K562 (cell line): ENCODE results near the gene GAB1. TPM values are rescaled to one million over a fixed set of nuclear protein-coding genes. Genes with fewer than 3 reads are reported as not detected.

Experiments
- ATAC-seq: fragments of 200-7000 bp; cut with Tn5 transposase; 3 replicates; pipeline ENCODE4 v1.9.1; 2020; ENCODE audit warnings: moderate library complexity
- Bru-seq: library from RNA; stranded (reverse); fragments of 400-500 nt; gene quantifications from one replicate; lab custom pipeline; 2021; lab: Mats Ljungman, UMichigan
- BruChase-seq, 2 experiments: library from RNA; stranded (reverse); fragments of 400-500 nt; gene quantifications; one replicate each; lab custom pipeline; 2021; lab: Mats Ljungman, UMichigan
- BruUV-seq: library from RNA; stranded (reverse); fragments of 400-500 nt; replicated peaks from 2 replicates; lab custom pipeline; 2021; lab: Mats Ljungman, UMichigan
- CTCF ChIA-PET: fragments of 300-600 bp; formaldehyde crosslinking; extraction: SDS; loops from one replicate; lab custom pipeline; 2021; ENCODE audit warnings: low intra/inter-chr PET ratio; lab: Yijun Ruan, JAX
- POLR2A ChIA-PET: fragments of 300-600, 350-650 bp; sonication (Branson Sonifier 250); formaldehyde crosslinking; extraction: SDS; loops from one replicate; lab custom pipeline; 2021; ENCODE audit warnings: antibody characterized with exemption, inconsistent platforms; lab: Yijun Ruan, JAX
- DNase-seq, 4 experiments: peaks; one replicate each; pipeline versions ENCODE4 v3.0.0 to v3.0.0-alpha.2; 2011 to 2018; ENCODE audit warnings: low spot score in 3 of 4, mixed read lengths in 3 of 4; ENCODE audit errors: extremely low read depth in 1 of 4
- FAIRE-seq: peaks from 2 replicates; lab custom pipeline; 2011; peaks lifted over from hg19 to GRCh38; lab: Jason Lieb, UNC
- H2AFZ ChIP-seq: 2 replicates; pipeline ENCODE4 v1.6.0; 2011; ENCODE audit warnings: low read depth, low read length, control low read depth, inconsistent platforms
- H3K27ac ChIP-seq: fragments of 200-600 bp; 3 replicates; pipeline ENCODE4 v1.8.0; 2011; ENCODE audit warnings: low read depth, mild to moderate bottlenecking, control low read depth, inconsistent platforms, low read length, moderate library complexity, mixed read lengths; ENCODE audit errors: extremely low read depth
- H3K27me3 ChIP-seq, 2 experiments: fragments of 300-600 bp in 1 of 2; 2 replicates in 1 of 2; 3 replicates in 1 of 2; pipeline versions ENCODE4 v1.6.0 to v1.8.0; 2011; ENCODE audit warnings: inconsistent platforms in 2 of 2, low read length in 2 of 2, mild to moderate bottlenecking in 1 of 2, mixed read lengths in 1 of 2, moderate library complexity in 1 of 2; ENCODE audit not compliant: control insufficient read depth in 2 of 2, insufficient read depth in 2 of 2
- H3K36me3 ChIP-seq: fragments of 300-600 bp; 3 replicates; pipeline ENCODE4 v1.8.0; 2011; ENCODE audit warnings: mild to moderate bottlenecking, low read length, inconsistent platforms; ENCODE audit not compliant: control insufficient read depth, insufficient read depth
- H3K4me1 ChIP-seq, 2 experiments: fragments of 200-600 bp in 1 of 2; replicated peaks in 1 of 2; 2 replicates in 1 of 2; 3 replicates in 1 of 2; pipeline versions ENCODE4 v1.5.1 to v1.8.0; 2011; ENCODE audit warnings: inconsistent platforms in 2 of 2, low read length in 2 of 2, mild to moderate bottlenecking in 1 of 2, mixed read lengths in 1 of 2, moderate library complexity in 1 of 2; ENCODE audit not compliant: control insufficient read depth in 2 of 2, insufficient read depth in 2 of 2
- H3K4me2 ChIP-seq: 2 replicates; pipeline ENCODE4 v1.6.1; 2011; ENCODE audit warnings: low read length, control low read depth, inconsistent platforms, mixed read lengths; ENCODE audit not compliant: insufficient read depth
- H3K4me3 ChIP-seq: fragments of 200-600 bp; sonication (generic), shearing (Covaris generic); 2 replicates; pipeline ENCODE4 v1.5.1; 2016; ENCODE audit warnings: control low read depth, inconsistent platforms
- H3K79me2 ChIP-seq: fragments of 200-600 bp; 3 replicates; pipeline ENCODE4 v1.8.0; 2011; ENCODE audit warnings: low read length, inconsistent platforms; ENCODE audit not compliant: control insufficient read depth, insufficient read depth
- H3K9ac ChIP-seq, 2 experiments: 2 replicates each; pipeline versions ENCODE4 v1.6.0 to v1.6.1; 2011; ENCODE audit warnings: low read depth in 2 of 2, low read length in 2 of 2, control low read depth in 1 of 2, inconsistent platforms in 1 of 2, mild to moderate bottlenecking in 1 of 2, mixed read lengths in 1 of 2; ENCODE audit not compliant: insufficient read depth in 1 of 2
- H3K9me1 ChIP-seq: one replicate; pipeline ENCODE4 v1.6.0; 2011; ENCODE audit warnings: inconsistent platforms, mild to moderate bottlenecking, low read length, moderate library complexity; ENCODE audit not compliant: control insufficient read depth, insufficient read depth
- H3K9me3 ChIP-seq: replicated peaks from 2 replicates; pipeline ENCODE4 v1.5.1; 2011; ENCODE audit warnings: low read depth, low read length, inconsistent platforms; ENCODE audit not compliant: control insufficient read depth, insufficient read depth
- H4K20me1 ChIP-seq: replicated peaks from 2 replicates; pipeline ENCODE4 v1.6.1; 2011; ENCODE audit warnings: low read length, inconsistent platforms, mixed read lengths; ENCODE audit not compliant: control insufficient read depth, insufficient read depth
- ETS2 ChIP-seq: IDR thresholded peaks from 2 replicates; pipeline ENCODE4 v1.6.1; 2016; ENCODE audit warnings: borderline replicate concordance, missing genetic modification characterization, mild to moderate bottlenecking, moderate library complexity, missing compliant biosample characterization; ENCODE audit not compliant: poor library complexity, severe bottlenecking
- HMGN3 ChIP-seq: IDR thresholded peaks from 2 replicates; pipeline ENCODE4 v1.6.1; 2011; ENCODE audit warnings: borderline replicate concordance, low read depth, mild to moderate bottlenecking, mixed read lengths, low read length; ENCODE audit not compliant: insufficient read length; ENCODE audit errors: extremely low read depth
- NCOA6 ChIP-seq: fragments of 450-650 bp; IDR thresholded peaks from 2 replicates; pipeline ENCODE4 v1.6.1; 2017; ENCODE audit warnings: mild to moderate bottlenecking
- PML ChIP-seq: IDR thresholded peaks from 2 replicates; pipeline ENCODE4 v1.6.1; 2012; ENCODE audit warnings: low read length, inconsistent platforms
- ZNF212 ChIP-seq: fragments of 450-650 bp; formaldehyde crosslinking; IDR thresholded peaks from 2 replicates; pipeline ENCODE4 v1.4.0; 2020; ENCODE audit warnings: mild to moderate bottlenecking
- ZNF316 ChIP-seq: fragments of 450-650 bp; IDR thresholded peaks from 2 replicates; pipeline ENCODE4 v1.6.1; 2016
- ZNF436 ChIP-seq: fragments of 250-450, 450-650 bp; sonication (Bioruptor Pico); formaldehyde crosslinking; IDR thresholded peaks from 2 replicates; pipeline ENCODE4 v1.7.0; 2020; ENCODE audit warnings: mild to moderate bottlenecking
- WGBS: fragments of 100-300 bp; shearing (Covaris generic); methylation state at CpG from one replicate; pipeline ENCODE4 v1.1.6; 2016; ENCODE audit warnings: low coverage, mixed read lengths; ENCODE audit not compliant: insufficient coverage; ENCODE audit errors: missing lambda C conversion rate; 5-methylcytosine and 5-hydroxymethylcytosine counted together
- in situ Hi-C: fragments of 300-500 bp; cut with MboI; formaldehyde crosslinking; loops from 4 replicates; pipeline ENCODE4 v1.15.0; 2018; ENCODE audit warnings: inconsistent platforms, mixed read lengths
- intact Hi-C: fragments of 100-400 bp; cut with micrococcal nuclease; formaldehyde crosslinking; loops from 2 replicates; pipeline ENCODE4 v1.14.2; 2022
- long read RNA-seq, 3 experiments: library from polyadenylated mRNA in 2 of 3; library from RNA in 1 of 3; unstranded in 2 of 3; stranded (forward) in 1 of 3; transcript quantifications; one replicate each; pipeline ENCODE4 v2.0.0, GENCODE V29; 2019 to 2022
- polyA minus RNA-seq, 3 experiments: library from RNA; depleted of rRNA, polyadenylated mRNA; stranded (reverse); fragments of >200 nt; gene quantifications; 2 replicates each; pipeline ENCODE4 v1.2.3, GENCODE V29; 2011
- polyA plus RNA-seq, 8 experiments: library from polyadenylated mRNA; depleted of rRNA in 4 of 8; stranded (reverse) in 5 of 8; unstranded in 3 of 8; fragments of >200 nt; fragmentation: Nextera tagmentation in 2 of 8; fragmentation: Illumina TruSeq in 1 of 8; extraction: Ambion mirVana in 2 of 8; extraction: Trizol in 1 of 8; gene quantifications; 2 replicates each; pipeline versions ENCODE4 v1.2.1 to v1.2.3, GENCODE V29; 2011 to 2014; ENCODE audit warnings: inconsistent platforms in 1 of 8, missing spikeins in 1 of 8
- total RNA-seq, 7 experiments: library from RNA; depleted of rRNA in 6 of 7; stranded (reverse); fragments of >200 nt in 6 of 7; fragmentation: Illumina TruSeq in 2 of 7; extraction: Trizol in 2 of 7; gene quantifications; 2 replicates each; pipeline versions ENCODE4 v1.2.1 to v1.2.3, GENCODE V29; 2011 to 2021; ENCODE audit warnings: low replicate concordance in 1 of 7
- TF ChIP-seq, protein P1 (sequence below): fragments of 450-650 bp; IDR thresholded peaks from 2 replicates; pipeline ENCODE4 v1.6.1; 2014; ENCODE audit warnings: low read depth, mild to moderate bottlenecking, moderate library complexity, borderline replicate concordance
- TF ChIP-seq, protein P2 (sequence below), 2 experiments: IDR thresholded peaks; 2 replicates each; pipeline ENCODE4 v1.6.1; 2011; ENCODE audit warnings: borderline replicate concordance in 1 of 2, control low read depth in 1 of 2, low read depth in 1 of 2, low read length in 1 of 2, mild to moderate bottlenecking in 1 of 2, mixed read lengths in 1 of 2, moderate library complexity in 1 of 2; ENCODE audit not compliant: insufficient read depth in 1 of 2, insufficient read length in 1 of 2, poor library complexity in 1 of 2, severe bottlenecking in 1 of 2; ENCODE audit errors: extremely low read depth in 1 of 2
- TF ChIP-seq, protein P3 (sequence below): IDR thresholded peaks from 2 replicates; pipeline ENCODE4 v1.6.1; 2014; ENCODE audit warnings: antibody characterized with exemption

GAB1 gene
- 25.0 and 56.0 TPM in 2 replicates for total RNA-seq (2011; cell fraction: chromatin; rRNA removed; ENCODE audit: low replicate concordance)
- 10.0 and 11.8 TPM in 2 replicates for total RNA-seq (2011; cell fraction: nucleolus; rRNA removed)
- total RNA-seq (2011; cell fraction: nucleoplasm; rRNA removed), result 25.5 and 30.8 TPM in 2 replicates
- total RNA-seq (2014; rRNA removed) (5.3 and 8.9 TPM in 2 replicates), total RNA-seq (2014; rRNA removed; fragmentation: Illumina TruSeq; extraction: Trizol) (9.7 and 12.0 TPM in 2 replicates), total RNA-seq (2015; rRNA removed; fragmentation: Illumina TruSeq; extraction: Trizol) (8.0 and 8.7 TPM in 2 replicates), total RNA-seq (2021) (10.3 and 10.9 TPM in 2 replicates), polyA plus RNA-seq (2011; rRNA removed) (7.5 and 8.8 TPM in 2 replicates), polyA plus RNA-seq (2014; fragmentation: Illumina TruSeq; extraction: Trizol) (12.4 and 14.6 TPM in 2 replicates), polyA plus RNA-seq (2014; fragmentation: Nextera tagmentation; extraction: Ambion mirVana) (1 to 10 TPM; 1.3 to 2.2 TPM), polyA plus RNA-seq (2014; rRNA removed) (2.9 and 7.1 TPM in 2 replicates), polyA minus RNA-seq (2011; rRNA and poly(A)+ RNA removed) (17.5 and 25.5 TPM in 2 replicates), Bru-seq, nascent RNA (percentile 67 among the genes with signal in this experiment), BruChase-seq, experiment 1, labeled RNA remaining after a 2-hour chase (percentile 76 among the genes with signal in this experiment), BruChase-seq, experiment 2, labeled RNA remaining after a 6-hour chase (percentile 76 among the genes with signal in this experiment)
- 3.1 and 3.5 TPM in 2 replicates for polyA plus RNA-seq (2011; cell fraction: cytosol; rRNA removed)
- 14.7 and 16.9 TPM in 2 replicates for polyA plus RNA-seq (2011; cell fraction: nucleus; rRNA removed)
- polyA plus RNA-seq (2012), result 2.7 and 5.0 TPM in 2 replicates
- 7.1 and 7.4 TPM in 2 replicates for polyA minus RNA-seq (2011; cell fraction: cytosol; rRNA and poly(A)+ RNA removed)
- polyA minus RNA-seq (2011; cell fraction: nucleus; rRNA and poly(A)+ RNA removed), result 14.5 and 16.8 TPM in 2 replicates
- long read RNA-seq, experiment 1, partial matches to known transcripts, result 1 of 12 reads
- long read RNA-seq, experiment 1, other reads (novel, unspliced or antisense), result 11 of 12 reads
- long read RNA-seq, experiment 2, partial matches to known transcripts, result 1 of 9 reads
- long read RNA-seq, experiment 2, other reads (novel, unspliced or antisense), result 8 of 9 reads
- long read RNA-seq, experiment 3, result 0 reads

DNA sequence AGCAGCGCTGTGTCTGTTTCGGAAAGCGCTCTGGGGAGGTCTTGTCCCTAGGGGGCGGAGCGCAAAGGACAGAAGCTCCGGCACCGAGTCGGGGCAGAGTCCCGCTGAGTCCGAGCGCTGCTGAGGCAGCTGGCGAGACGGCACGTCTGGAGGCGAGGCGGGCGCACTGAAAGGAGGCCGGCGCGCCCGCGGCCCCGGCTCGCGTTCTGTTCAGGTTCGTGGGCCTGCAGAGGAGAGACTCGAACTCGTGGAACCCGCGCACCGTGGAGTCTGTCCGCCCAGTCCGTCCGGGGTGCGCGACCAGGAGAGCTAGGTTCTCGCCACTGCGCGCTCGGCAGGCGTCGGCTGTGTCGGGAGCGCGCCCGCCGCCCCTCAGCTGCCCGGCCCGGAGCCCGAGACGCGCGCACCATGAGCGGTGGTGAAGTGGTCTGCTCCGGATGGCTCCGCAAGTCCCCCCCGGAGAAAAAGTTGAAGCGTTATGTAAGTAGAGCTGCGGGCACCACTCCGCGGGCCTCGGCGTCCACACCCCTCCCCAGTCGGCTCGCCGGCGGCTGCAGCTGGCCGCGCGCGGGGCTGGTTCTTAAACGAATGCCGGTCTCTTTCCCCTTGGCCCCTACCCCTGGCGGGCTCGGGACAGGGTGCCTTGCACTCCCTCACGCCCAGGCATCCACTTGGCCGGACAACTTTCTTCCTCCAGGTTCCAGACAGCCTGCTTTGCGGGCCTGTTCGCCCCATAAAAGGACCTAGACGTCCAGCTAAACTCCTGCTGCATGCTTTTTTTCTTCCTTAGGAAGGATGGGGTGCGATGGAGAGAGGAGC, at the start of gene GAB1:
Gene GAB1 (plus strand): TSS at position 96 of the 819 bp plus-strand sequence. CDS start 313 bp downstream, at position 409.
- ChIA-PET POLR2A (interaction anchor here (0.8 to 1.7 kb wide), 8 partner anchors 10 to 175 kb away, joined by 3 to 4 read pairs (median 3); no protein-coding TSS in a partner anchor), CTCF (no interaction called here)
- no peaks in the 10 kb centered on the region for H3K36me3 ChIP-seq
- intact Hi-C loops (loop anchor here (1.0 to 5.0 kb wide), 3 partner anchors 62 to 175 kb away; partner anchors contain the start of gene SMARCA5), in situ Hi-C loops (no loop called here)
- no peaks in the 10 kb centered on the region for H3K27me3 ChIP-seq
- no peaks in the 10 kb centered on the region for H4K20me1 ChIP-seq
- H3K9me3 ChIP-seq, result no peaks in the 10 kb centered on the region
- peak; percentile 61 to 85 (median 64) for DNase-seq
- H3K4me1 ChIP-seq, result peaks cover 9 to 27% of the 10 kb centered on the region in 2 experiments; a peak in 4 of 5 replicates
- peak within 1 kb of the TSS; percentile 76 for H2AFZ ChIP-seq
- H3K9ac ChIP-seq, result peak within 1 kb of the TSS; percentile 64 to 91
- H3K27ac ChIP-seq, result peak within 1 kb of the TSS; percentile 83
- peak within 1 kb of the TSS; percentile 83 for H3K4me2 ChIP-seq
- peak; percentile 86 for ATAC-seq
- H3K79me2 ChIP-seq, result peaks cover 41% of the 10 kb centered on the region
- BruUV-seq, result no TSS peak
- FAIRE-seq, result peak; percentile 57
- no peaks in the 10 kb centered on the region for H3K9me1 ChIP-seq
- 0% methylated on average over 44 of the region's 81 CpGs for WGBS
- peak within 1 kb of the TSS; percentile 84 for H3K4me3 ChIP-seq
- TF ChIP-seq ETS2 (tag), result no peak
- TF ChIP-seq ZNF316, result no peak
- TF ChIP-seq, protein P1, sequence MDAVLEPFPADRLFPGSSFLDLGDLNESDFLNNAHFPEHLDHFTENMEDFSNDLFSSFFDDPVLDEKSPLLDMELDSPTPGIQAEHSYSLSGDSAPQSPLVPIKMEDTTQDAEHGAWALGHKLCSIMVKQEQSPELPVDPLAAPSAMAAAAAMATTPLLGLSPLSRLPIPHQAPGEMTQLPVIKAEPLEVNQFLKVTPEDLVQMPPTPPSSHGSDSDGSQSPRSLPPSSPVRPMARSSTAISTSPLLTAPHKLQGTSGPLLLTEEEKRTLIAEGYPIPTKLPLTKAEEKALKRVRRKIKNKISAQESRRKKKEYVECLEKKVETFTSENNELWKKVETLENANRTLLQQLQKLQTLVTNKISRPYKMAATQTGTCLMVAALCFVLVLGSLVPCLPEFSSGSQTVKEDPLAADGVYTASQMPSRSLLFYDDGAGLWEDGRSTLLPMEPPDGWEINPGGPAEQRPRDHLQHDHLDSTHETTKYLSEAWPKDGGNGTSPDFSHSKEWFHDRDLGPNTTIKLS, result 0 out of 2 replicates have a peak, but pooled peaks have one; percentile 17
- TF ChIP-seq, protein P2, sequence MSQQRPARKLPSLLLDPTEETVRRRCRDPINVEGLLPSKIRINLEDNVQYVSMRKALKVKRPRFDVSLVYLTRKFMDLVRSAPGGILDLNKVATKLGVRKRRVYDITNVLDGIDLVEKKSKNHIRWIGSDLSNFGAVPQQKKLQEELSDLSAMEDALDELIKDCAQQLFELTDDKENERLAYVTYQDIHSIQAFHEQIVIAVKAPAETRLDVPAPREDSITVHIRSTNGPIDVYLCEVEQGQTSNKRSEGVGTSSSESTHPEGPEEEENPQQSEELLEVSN (IDR thresholded peaks at IDR 0.05; ENCODE audit: borderline replicate concordance in 1 of 2, extremely low read depth in 1 of 2, insufficient read depth in 1 of 2, insufficient read length in 1 of 2, low read depth in 1 of 2, low read length in 1 of 2, poor library complexity in 1 of 2, severe bottlenecking in 1 of 2), result peak in 1 of 2 experiments; percentile 7
- peak; percentile 55; the same call in 1 of the 2 replicates for TF ChIP-seq NCOA6
- TF ChIP-seq, protein P3, sequence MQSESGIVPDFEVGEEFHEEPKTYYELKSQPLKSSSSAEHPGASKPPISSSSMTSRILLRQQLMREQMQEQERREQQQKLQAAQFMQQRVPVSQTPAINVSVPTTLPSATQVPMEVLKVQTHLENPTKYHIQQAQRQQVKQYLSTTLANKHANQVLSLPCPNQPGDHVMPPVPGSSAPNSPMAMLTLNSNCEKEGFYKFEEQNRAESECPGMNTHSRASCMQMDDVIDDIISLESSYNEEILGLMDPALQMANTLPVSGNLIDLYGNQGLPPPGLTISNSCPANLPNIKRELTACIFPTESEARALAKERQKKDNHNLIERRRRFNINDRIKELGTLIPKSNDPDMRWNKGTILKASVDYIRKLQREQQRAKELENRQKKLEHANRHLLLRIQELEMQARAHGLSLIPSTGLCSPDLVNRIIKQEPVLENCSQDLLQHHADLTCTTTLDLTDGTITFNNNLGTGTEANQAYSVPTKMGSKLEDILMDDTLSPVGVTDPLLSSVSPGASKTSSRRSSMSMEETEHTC, result no peak
- peak; percentile 38 for TF ChIP-seq HMGN3
- TF ChIP-seq ZNF436 (CRISPR knock-in tag), result no peak
- no peak for TF ChIP-seq ZNF212
- peak; percentile 17; the same call in 1 of the 2 replicates for TF ChIP-seq PML
